NCI-H1048 (cell line): ENCODE data around the gene PCSK5.

Experiments used
- DNase-seq: peaks from one replicate; lab custom pipeline; 2025; lab: John Stamatoyannopoulos, UW

PCSK5 gene

GRCh38 chr9:76399856-76400255 lies 509.4 kb downstream of the PCSK5 start:
- no peak for DNase-seq

- no peak for DNase-seq
Measured at GRCh38 chr9:76400534-76401096, 510.1 kb downstream of the PCSK5 start.

GRCh38 chr9:76401176-76401575 lies 510.7 kb downstream of the PCSK5 start:
- DNase-seq = no peak

GRCh38 chr9:76401580-76402354 lies 511.3 kb downstream of the PCSK5 start:
- DNase-seq = no peak

- no peak for DNase-seq
Measured at GRCh38 chr9:76403352-76403751, 512.9 kb downstream of the PCSK5 start.

- DNase-seq = no peak
Measured at GRCh38 chr9:76404401-76404800, 513.9 kb downstream of the PCSK5 start.

GRCh38 chr9:76405340-76405739 lies 514.9 kb downstream of the PCSK5 start:
- no peak for DNase-seq

- DNase-seq = no peak
Measured at GRCh38 chr9:76405868-76406267, 515.4 kb downstream of the PCSK5 start.
